ENCODE results near the gene ZNF320.
"Not testable (repeated sequence)": the region's sequence is repeated elsewhere in the genome, so short reads cannot be mapped to it uniquely, and the experiment has no call there.

The ZNF320 gene

GRCh38 chr19:52917531-52917930 lies 20.1 kb upstream of the ZNF320 start:
- no peak for DNase-seq

- no peak for DNase-seq
Measured at GRCh38 chr19:52910648-52911047, 13.2 kb upstream of the ZNF320 start.

GRCh38 chr19:52904052-52904780 lies 6.8 kb upstream of the ZNF320 start:
- DNase-seq, result not testable (repeated sequence)

- no peak for DNase-seq
Measured at GRCh38 chr19:52901842-52902241, 4.4 kb upstream of the ZNF320 start.

GRCh38 chr19:52898596-52898995 lies 1.2 kb upstream of the ZNF320 start:
- DNase-seq, result not testable (repeated sequence)

- no peak for DNase-seq
Measured at GRCh38 chr19:52898101-52898500, 666 bp upstream of the ZNF320 start.

- peak; percentile 23 for DNase-seq
Measured at GRCh38 chr19:52896431-52897137, 851 bp downstream of the ZNF320 start.

GRCh38 chr19:52891336-52891735 lies 6.1 kb downstream of the ZNF320 start:
- no peak for DNase-seq

GRCh38 chr19:52889931-52890330 lies 7.5 kb downstream of the ZNF320 start:
- no peak for DNase-seq

- no peak for DNase-seq
Measured at GRCh38 chr19:52889076-52889475, 8.4 kb downstream of the ZNF320 start.

- no peak for DNase-seq
Measured at GRCh38 chr19:52880895-52881389, 16.5 kb downstream of the ZNF320 start.

GRCh38 chr19:52872996-52873395 lies 24.4 kb downstream of the ZNF320 start:
- DNase-seq, result not testable (repeated sequence)

- DNase-seq, result no peak
Measured at GRCh38 chr19:52871466-52871865, 26.0 kb downstream of the ZNF320 start.

GRCh38 chr19:52868031-52868430 lies 29.4 kb downstream of the ZNF320 start:
- DNase-seq, result not testable (repeated sequence)

- peak; percentile 76 for DNase-seq
Measured at GRCh38 chr19:52857378-52858191, 39.9 kb downstream of the ZNF320 start, which contains the start of gene ZNF468. Gene ZNF468, minus strand, starts transcription at chr19:52857619. Its CDS starts 3,347 bp downstream, at chr19:52854272.

- not testable (repeated sequence) for DNase-seq
Measured at GRCh38 chr19:52856540-52857377, 40.7 kb downstream of the ZNF320 start.

Data from stimulated activated CD8-positive, alpha-beta memory T cell treated with anti-CD3 and anti-CD28 coated beads, Interleukin-4, amount 100 ng/mL, for 48 hours (primary cell).